ENCODE results near the gene PDS5B.

The PDS5B gene

GRCh38 chr13:32586080-32586900 is at the start of gene PDS5B:
PDS5B (plus strand) TSS chr13:32586452; CDS start chr13:32648773, 62,321 bp downstream.
- peak within 1 kb of the TSS; percentile 93 for H3K4me3 ChIP-seq (ENCODE audit: control insufficient read depth, low read depth, low read length)
- TF ChIP-seq CTCF (IDR thresholded peaks at IDR 0.05; ENCODE audit: control insufficient read depth, insufficient read depth, low read depth, low read length, missing control alignments) = peak; percentile 52
- DNase-seq (ENCODE audit: low read depth) = peak; percentile 70

GRCh38 chr13:32537580-32538142 is 48.6 kb upstream of the PDS5B start:
- H3K4me3 ChIP-seq (ENCODE audit: control insufficient read depth, low read depth, low read length) = peak overlapping the region; percentile 71
- DNase-seq (ENCODE audit: low read depth) = no peak
- no peak for TF ChIP-seq CTCF (IDR thresholded peaks at IDR 0.05; ENCODE audit: control insufficient read depth, insufficient read depth, low read depth, low read length, missing control alignments)

GRCh38 chr13:32538143-32538620 is 48.1 kb upstream of the PDS5B start:
- no peak for DNase-seq (ENCODE audit: low read depth)
- peak overlapping the region; percentile 71 for H3K4me3 ChIP-seq (ENCODE audit: control insufficient read depth, low read depth, low read length)
- no peak for TF ChIP-seq CTCF (IDR thresholded peaks at IDR 0.05; ENCODE audit: control insufficient read depth, insufficient read depth, low read depth, low read length, missing control alignments)

- peak within 1 kb of the TSS; percentile 71 for H3K4me3 ChIP-seq (ENCODE audit: control insufficient read depth, low read depth, low read length)
- peak; percentile 88 for DNase-seq (ENCODE audit: low read depth)
- peak; percentile 31 for TF ChIP-seq CTCF (IDR thresholded peaks at IDR 0.05; ENCODE audit: control insufficient read depth, insufficient read depth, low read depth, low read length, missing control alignments)
Measured at GRCh38 chr13:32538621-32539246, 47.5 kb upstream of the PDS5B start, which contains the start of gene N4BP2L2. N4BP2L2 (minus strand) TSS chr13:32538795; CDS start chr13:32537027, 1,768 bp downstream.

- TF ChIP-seq CTCF (IDR thresholded peaks at IDR 0.05; ENCODE audit: control insufficient read depth, insufficient read depth, low read depth, low read length, missing control alignments) = no peak
- DNase-seq (ENCODE audit: low read depth) = no peak
- H3K4me3 ChIP-seq (ENCODE audit: control insufficient read depth, low read depth, low read length) = no peak overlapping the region
Measured at GRCh38 chr13:32542221-32542620, 44.0 kb upstream of the PDS5B start.

GRCh38 chr13:32545083-32545482 is 41.2 kb upstream of the PDS5B start:
- no peak overlapping the region for H3K4me3 ChIP-seq (ENCODE audit: control insufficient read depth, low read depth, low read length)
- TF ChIP-seq CTCF (IDR thresholded peaks at IDR 0.05; ENCODE audit: control insufficient read depth, insufficient read depth, low read depth, low read length, missing control alignments) = no peak
- no peak for DNase-seq (ENCODE audit: low read depth)
